DOHH2 (cell line): Measurements from ENCODE around the gene CD9.

Experiments
- EZH2phosphoT487 ChIP-seq: fragments of 200-600 bp; sonication (generic); IDR thresholded peaks from 2 replicates; pipeline ENCODE4 v1.6.1; 2017; ENCODE audit warnings: borderline replicate concordance, mild to moderate bottlenecking, antibody characterized with exemption, low read length, moderate library complexity, mixed read lengths
- TF ChIP-seq, protein P1 (sequence below): fragments of 200-600 bp; sonication (generic); IDR thresholded peaks from one replicate; pipeline ENCODE4 v1.5.1; 2014; ENCODE audit warnings: antibody characterized with exemption, mild to moderate bottlenecking, low read depth, low read length; ENCODE audit not compliant: poor library complexity, severe bottlenecking

DNA sequence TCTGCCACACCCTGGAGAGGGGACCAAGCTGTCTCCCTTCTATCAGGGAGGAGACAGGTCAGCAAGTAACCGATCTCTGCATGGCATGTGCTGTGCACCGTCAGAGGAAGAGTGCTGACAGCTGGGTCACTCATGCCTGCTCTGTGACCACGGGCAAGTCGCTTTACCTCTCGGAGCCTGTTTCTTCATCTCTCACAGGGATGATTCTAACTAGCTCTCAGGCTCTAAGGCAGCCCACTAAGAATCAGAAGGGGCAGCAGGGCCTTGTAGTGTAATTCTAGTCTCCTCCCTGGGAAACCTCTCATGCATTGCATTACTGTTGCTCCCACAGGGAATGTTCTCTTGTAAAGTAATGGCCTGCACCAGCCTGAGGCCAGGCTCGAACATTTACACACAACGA lies 11.9 kb downstream of the CD9 start:
- TF ChIP-seq, protein P1, sequence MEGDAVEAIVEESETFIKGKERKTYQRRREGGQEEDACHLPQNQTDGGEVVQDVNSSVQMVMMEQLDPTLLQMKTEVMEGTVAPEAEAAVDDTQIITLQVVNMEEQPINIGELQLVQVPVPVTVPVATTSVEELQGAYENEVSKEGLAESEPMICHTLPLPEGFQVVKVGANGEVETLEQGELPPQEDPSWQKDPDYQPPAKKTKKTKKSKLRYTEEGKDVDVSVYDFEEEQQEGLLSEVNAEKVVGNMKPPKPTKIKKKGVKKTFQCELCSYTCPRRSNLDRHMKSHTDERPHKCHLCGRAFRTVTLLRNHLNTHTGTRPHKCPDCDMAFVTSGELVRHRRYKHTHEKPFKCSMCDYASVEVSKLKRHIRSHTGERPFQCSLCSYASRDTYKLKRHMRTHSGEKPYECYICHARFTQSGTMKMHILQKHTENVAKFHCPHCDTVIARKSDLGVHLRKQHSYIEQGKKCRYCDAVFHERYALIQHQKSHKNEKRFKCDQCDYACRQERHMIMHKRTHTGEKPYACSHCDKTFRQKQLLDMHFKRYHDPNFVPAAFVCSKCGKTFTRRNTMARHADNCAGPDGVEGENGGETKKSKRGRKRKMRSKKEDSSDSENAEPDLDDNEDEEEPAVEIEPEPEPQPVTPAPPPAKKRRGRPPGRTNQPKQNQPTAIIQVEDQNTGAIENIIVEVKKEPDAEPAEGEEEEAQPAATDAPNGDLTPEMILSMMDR: no peak
- TF ChIP-seq EZH2phosphoT487: no peak
